ENCODE data around the gene NR2C1.

DNA sequence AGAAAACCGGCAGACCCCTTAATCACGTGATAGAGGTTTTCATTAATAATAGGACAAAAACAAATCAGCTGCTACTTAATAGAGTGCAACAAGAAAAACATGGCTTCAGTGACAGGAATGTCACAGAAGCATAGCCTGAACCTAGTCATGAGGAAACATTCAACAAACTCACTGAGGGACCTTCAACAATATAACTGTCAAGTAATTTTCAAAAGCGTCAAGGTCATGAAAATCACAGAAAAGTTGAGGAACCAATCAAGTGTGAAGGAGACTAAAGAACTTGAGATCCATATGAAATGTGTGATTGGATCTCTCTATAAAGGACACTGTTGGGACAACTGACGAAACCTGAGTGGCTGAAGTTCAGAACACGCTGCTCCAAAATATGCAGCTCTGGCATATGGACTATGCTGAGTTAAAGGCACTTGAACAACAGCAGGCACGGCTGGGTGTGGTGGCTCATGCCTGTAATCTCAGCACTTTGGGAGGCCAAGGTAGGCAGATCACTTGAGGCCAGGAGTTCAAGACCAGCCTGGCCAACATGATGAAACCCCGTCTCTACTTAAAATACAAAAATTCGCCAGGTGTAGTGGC is 86.2 kb downstream of the NR2C1 start:
- TF ChIP-seq, protein P1, sequence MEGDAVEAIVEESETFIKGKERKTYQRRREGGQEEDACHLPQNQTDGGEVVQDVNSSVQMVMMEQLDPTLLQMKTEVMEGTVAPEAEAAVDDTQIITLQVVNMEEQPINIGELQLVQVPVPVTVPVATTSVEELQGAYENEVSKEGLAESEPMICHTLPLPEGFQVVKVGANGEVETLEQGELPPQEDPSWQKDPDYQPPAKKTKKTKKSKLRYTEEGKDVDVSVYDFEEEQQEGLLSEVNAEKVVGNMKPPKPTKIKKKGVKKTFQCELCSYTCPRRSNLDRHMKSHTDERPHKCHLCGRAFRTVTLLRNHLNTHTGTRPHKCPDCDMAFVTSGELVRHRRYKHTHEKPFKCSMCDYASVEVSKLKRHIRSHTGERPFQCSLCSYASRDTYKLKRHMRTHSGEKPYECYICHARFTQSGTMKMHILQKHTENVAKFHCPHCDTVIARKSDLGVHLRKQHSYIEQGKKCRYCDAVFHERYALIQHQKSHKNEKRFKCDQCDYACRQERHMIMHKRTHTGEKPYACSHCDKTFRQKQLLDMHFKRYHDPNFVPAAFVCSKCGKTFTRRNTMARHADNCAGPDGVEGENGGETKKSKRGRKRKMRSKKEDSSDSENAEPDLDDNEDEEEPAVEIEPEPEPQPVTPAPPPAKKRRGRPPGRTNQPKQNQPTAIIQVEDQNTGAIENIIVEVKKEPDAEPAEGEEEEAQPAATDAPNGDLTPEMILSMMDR (IDR thresholded peaks at IDR 0.05; ENCODE audit: low read depth, low read length) = no peak
- no peak for TF ChIP-seq EZH2phosphoT487 (IDR thresholded peaks at IDR 0.05; ENCODE audit: low read depth)
